Osteoblast (primary cell): ENCODE results near the gene VAV3. TPM values are rescaled to one million over a fixed set of nuclear protein-coding genes. Genes with fewer than 3 reads are reported as not detected.
A peak's percentile ranks its signal among the peaks of the same experiment; 100 is the strongest.

Experiments
- DNase-seq: peaks from one replicate; pipeline ENCODE4 v3.0.0; 2011; ENCODE audit warnings: low spot score, mixed read lengths; ENCODE audit not compliant: insufficient read length; ENCODE audit errors: missing footprints
- H2AFZ ChIP-seq: 2 replicates; pipeline ENCODE4 v1.6.0; 2011; ENCODE audit warnings: mild to moderate bottlenecking, low read length
- H3K27ac ChIP-seq: 2 replicates; pipeline ENCODE4 v1.5.1; 2011; ENCODE audit warnings: mild to moderate bottlenecking, low read depth, low read length, moderate library complexity
- H3K27me3 ChIP-seq: 2 replicates; pipeline ENCODE4 v1.6.0; 2012; ENCODE audit warnings: mild to moderate bottlenecking, control low read depth, inconsistent platforms, low read length, moderate library complexity; ENCODE audit not compliant: insufficient read depth
- H3K36me3 ChIP-seq: 2 replicates; pipeline ENCODE4 v1.5.1; 2011; ENCODE audit warnings: mild to moderate bottlenecking, low read length, control low read depth, moderate library complexity; ENCODE audit not compliant: insufficient read depth
- H3K4me1 ChIP-seq: 2 replicates; pipeline ENCODE4 v1.5.1; 2011; ENCODE audit warnings: mild to moderate bottlenecking, low read length, control low read depth, moderate library complexity; ENCODE audit not compliant: insufficient read depth
- H3K4me2 ChIP-seq: 2 replicates; pipeline ENCODE4 v1.6.0; 2011; ENCODE audit warnings: mild to moderate bottlenecking, low read length; ENCODE audit not compliant: insufficient read depth
- H3K4me3 ChIP-seq: fragments of 200-600 bp; sonication (generic); 3 replicates; pipeline ENCODE4 v1.5.1; 2012; ENCODE audit warnings: mild to moderate bottlenecking, low read length, inconsistent platforms; ENCODE audit not compliant: insufficient read depth
- H3K79me2 ChIP-seq: 2 replicates; pipeline ENCODE4 v1.6.0; 2012; ENCODE audit warnings: mild to moderate bottlenecking, low read length, control low read depth, inconsistent platforms; ENCODE audit not compliant: insufficient read depth
- H3K9me3 ChIP-seq: 2 replicates; pipeline ENCODE4 v1.5.1; 2011; ENCODE audit warnings: low read depth, low read length, control low read depth
- H4K20me1 ChIP-seq: 2 replicates; pipeline ENCODE4 v1.6.0; 2012; ENCODE audit warnings: mild to moderate bottlenecking, low read length, control low read depth; ENCODE audit not compliant: insufficient read depth
- total RNA-seq: library from RNA; depleted of rRNA; stranded (reverse); fragments of >200 nt; gene quantifications from 2 replicates; pipeline ENCODE4 v1.2.3, GENCODE V29; 2012
- TF ChIP-seq, protein P1 (sequence below): IDR thresholded peaks from 2 replicates; pipeline ENCODE4 v1.5.1; 2011; ENCODE audit warnings: mild to moderate bottlenecking, low read depth, low read length, moderate library complexity; ENCODE audit errors: extremely low read depth

The VAV3 gene
- total RNA-seq, 1 donor, result 0.72 TPM

DNA sequence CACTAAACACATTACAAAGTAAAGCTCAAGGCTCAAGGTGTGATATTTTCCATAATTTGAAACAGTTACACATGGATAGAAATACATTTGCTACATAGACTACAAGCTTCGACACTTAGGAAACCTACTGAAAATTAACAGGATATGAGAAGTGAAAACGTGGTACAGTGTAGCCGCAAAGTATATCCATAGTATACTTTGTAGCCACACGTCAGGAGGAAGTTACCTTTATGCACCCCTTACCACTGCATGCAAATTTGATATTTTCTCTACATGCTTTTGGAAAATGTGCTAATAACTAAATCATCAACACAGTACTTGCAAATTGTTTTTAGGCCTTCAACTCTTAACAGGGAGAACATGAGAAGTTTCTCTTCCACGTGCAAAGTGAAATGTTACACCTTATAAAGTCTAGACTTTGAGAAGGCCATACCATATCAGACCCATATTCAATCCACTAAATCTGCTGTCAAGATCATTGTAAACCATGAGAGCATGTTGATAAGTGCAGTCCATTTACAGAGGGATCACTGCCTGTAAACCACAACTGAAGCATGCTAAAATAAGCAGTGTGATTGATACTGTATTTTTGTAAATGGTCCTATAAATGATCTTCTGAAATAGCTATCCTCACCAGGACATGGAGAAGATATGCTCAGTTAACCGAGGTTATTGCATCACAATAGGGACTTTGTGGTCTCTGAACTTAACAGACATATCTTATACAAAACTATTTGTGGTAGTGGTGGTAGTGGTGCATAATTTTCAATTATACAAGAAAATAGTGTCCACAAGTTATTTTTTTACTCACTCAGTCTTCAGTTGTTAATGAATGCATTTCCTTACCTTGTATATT, 64.7 kb downstream of the VAV3 start:
- Histone ChIP-seq H3K4me3 (no peak overlapping the region), H3K4me2 (no peak overlapping the region), H3K27me3 (no peaks in the 10 kb centered on the region), H3K9me3 (no peaks in the 10 kb centered on the region), H3K36me3 (no peaks in the 10 kb centered on the region), H2AFZ (no peak overlapping the region), H3K4me1 (no peaks in the 10 kb centered on the region), H4K20me1 (no peaks in the 10 kb centered on the region), H3K27ac (no peak overlapping the region), H3K79me2 (no peaks in the 10 kb centered on the region)
- TF ChIP-seq, protein P1, sequence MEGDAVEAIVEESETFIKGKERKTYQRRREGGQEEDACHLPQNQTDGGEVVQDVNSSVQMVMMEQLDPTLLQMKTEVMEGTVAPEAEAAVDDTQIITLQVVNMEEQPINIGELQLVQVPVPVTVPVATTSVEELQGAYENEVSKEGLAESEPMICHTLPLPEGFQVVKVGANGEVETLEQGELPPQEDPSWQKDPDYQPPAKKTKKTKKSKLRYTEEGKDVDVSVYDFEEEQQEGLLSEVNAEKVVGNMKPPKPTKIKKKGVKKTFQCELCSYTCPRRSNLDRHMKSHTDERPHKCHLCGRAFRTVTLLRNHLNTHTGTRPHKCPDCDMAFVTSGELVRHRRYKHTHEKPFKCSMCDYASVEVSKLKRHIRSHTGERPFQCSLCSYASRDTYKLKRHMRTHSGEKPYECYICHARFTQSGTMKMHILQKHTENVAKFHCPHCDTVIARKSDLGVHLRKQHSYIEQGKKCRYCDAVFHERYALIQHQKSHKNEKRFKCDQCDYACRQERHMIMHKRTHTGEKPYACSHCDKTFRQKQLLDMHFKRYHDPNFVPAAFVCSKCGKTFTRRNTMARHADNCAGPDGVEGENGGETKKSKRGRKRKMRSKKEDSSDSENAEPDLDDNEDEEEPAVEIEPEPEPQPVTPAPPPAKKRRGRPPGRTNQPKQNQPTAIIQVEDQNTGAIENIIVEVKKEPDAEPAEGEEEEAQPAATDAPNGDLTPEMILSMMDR, result no peak
- no peak for DNase-seq

DNA sequence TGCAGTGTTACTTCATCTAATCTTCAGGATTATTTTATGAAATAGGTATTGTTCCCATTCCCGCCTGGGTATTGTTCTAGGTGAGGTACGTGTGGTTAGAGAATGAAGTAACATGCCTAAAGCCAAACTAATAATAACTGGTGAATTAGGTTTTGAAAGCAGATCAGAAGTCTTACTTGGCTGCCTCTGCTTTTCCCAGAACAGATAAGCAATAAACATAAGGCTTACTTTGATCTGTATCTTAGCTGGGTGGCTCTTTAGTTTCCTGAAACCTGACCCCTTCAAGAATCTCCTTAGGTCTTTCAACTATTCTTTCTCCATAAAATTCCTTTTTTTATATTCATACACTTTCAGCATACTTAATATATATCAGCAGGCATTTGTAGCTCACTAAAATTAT, 65.3 kb downstream of the VAV3 start:
- Histone ChIP-seq H3K4me1 (no peaks in the 10 kb centered on the region), H3K9me3 (no peaks in the 10 kb centered on the region), H3K4me3 (no peak overlapping the region), H4K20me1 (no peaks in the 10 kb centered on the region), H3K4me2 (no peak overlapping the region), H3K79me2 (no peaks in the 10 kb centered on the region), H2AFZ (no peak overlapping the region), H3K36me3 (no peaks in the 10 kb centered on the region), H3K27me3 (no peaks in the 10 kb centered on the region), H3K27ac (no peak overlapping the region)
- TF ChIP-seq, protein P1, result no peak
- no peak for DNase-seq

DNA sequence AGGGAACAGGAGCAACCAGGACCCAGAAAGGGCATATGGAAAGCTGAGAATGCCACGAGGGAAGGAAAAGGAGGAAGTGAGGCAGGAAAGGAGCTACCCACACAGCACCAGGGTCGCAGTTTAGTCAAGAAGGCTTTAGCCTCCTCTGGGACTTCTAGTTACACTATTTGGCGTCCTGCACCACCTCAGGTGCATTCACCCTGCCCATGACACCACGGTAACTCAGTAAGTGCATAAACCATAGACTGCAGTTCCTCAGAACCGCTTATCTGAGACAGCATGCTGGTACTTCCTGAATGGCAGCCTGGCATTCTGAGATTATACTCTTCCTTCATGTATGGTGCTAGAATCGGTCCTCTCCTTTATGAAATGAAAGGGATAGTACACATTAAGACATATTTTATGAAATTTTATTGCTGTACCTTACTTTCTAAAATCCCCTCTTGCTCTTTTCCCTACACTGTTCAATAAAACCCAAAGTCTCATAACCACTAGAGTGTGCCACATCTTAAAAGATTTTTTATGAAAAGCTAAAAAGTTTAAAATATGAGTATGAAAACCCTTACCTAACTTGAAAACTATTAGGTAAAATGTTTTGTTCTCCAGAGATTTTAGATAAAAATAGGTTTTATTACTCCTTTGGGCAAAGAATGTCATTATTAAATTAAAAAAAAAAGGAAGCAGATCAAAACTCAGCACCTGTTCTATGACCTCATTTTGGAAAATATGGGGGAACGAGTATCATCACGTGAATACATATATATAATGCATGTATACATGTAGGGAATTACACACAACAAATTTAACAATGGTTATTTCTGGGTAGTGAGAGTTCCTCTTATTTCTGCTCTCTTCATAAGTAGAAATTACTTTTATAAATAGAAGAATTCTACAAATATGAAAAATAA, 67.3 kb downstream of the VAV3 start:
- Histone ChIP-seq H3K79me2 (no peaks in the 10 kb centered on the region), H2AFZ (peak overlapping the region; percentile 63), H3K36me3 (no peaks in the 10 kb centered on the region), H4K20me1 (no peaks in the 10 kb centered on the region), H3K27ac (no peak overlapping the region), H3K9me3 (no peaks in the 10 kb centered on the region), H3K4me2 (no peak overlapping the region), H3K4me3 (no peak overlapping the region), H3K4me1 (no peaks in the 10 kb centered on the region), H3K27me3 (no peaks in the 10 kb centered on the region)
- peak; percentile 68 for DNase-seq
- TF ChIP-seq, protein P1, result no peak

DNA sequence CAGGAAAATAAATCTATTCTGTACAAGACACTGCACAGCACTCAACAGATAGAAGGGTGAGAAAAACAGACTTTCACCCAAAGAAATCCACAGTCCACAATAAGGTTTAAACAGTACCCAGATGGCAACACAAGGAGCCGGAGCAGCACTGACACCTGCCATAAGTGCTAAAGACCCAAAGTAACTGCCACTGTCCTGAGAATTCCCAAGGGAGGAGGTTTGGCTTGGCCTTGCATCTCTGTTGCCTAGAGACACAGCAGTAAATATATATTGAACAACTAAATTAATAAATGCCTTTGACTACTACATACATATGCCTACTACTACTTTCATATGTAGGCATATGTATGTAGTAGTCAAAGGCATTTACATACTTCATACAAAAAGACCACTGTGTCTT, 68.0 kb downstream of the VAV3 start:
- Histone ChIP-seq H3K4me1 (no peaks in the 10 kb centered on the region), H3K4me2 (no peak overlapping the region), H2AFZ (no peak overlapping the region), H4K20me1 (no peaks in the 10 kb centered on the region), H3K9me3 (no peaks in the 10 kb centered on the region), H3K4me3 (no peak overlapping the region), H3K36me3 (no peaks in the 10 kb centered on the region), H3K79me2 (no peaks in the 10 kb centered on the region), H3K27ac (no peak overlapping the region), H3K27me3 (no peaks in the 10 kb centered on the region)
- TF ChIP-seq, protein P1, result no peak
- no peak for DNase-seq
